ENCODE measurements around the gene MOGAT3.

MOGAT3 gene

GRCh38 chr7:101156866-101157589 is 43.8 kb downstream of the MOGAT3 start:
- DNase-seq = no peak

DNA sequence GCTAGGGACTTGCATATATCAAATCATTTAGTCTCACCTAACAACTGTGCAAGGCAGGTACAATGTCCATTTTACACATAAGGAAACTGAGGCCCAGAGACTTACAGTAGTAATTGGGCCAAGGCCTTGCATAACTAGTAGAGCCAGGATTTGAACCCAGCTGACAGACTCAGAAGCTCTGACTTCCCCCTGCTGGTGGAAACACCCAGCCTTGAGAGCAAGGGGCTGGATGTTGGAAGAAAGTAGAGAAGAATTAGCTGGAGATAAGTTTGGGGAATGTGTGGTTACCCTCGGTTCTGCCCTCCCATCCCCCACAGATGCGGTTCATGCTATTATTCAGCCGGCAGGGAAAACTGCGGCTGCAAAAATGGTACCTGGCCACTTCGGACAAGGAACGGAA is 44.6 kb downstream of the MOGAT3 start:
- DNase-seq = no peak

GRCh38 chr7:101155303-101155702 is 45.5 kb downstream of the MOGAT3 start:
- DNase-seq = no peak

GRCh38 chr7:101154693-101155102 is 46.1 kb downstream of the MOGAT3 start:
- no peak for DNase-seq

DNA sequence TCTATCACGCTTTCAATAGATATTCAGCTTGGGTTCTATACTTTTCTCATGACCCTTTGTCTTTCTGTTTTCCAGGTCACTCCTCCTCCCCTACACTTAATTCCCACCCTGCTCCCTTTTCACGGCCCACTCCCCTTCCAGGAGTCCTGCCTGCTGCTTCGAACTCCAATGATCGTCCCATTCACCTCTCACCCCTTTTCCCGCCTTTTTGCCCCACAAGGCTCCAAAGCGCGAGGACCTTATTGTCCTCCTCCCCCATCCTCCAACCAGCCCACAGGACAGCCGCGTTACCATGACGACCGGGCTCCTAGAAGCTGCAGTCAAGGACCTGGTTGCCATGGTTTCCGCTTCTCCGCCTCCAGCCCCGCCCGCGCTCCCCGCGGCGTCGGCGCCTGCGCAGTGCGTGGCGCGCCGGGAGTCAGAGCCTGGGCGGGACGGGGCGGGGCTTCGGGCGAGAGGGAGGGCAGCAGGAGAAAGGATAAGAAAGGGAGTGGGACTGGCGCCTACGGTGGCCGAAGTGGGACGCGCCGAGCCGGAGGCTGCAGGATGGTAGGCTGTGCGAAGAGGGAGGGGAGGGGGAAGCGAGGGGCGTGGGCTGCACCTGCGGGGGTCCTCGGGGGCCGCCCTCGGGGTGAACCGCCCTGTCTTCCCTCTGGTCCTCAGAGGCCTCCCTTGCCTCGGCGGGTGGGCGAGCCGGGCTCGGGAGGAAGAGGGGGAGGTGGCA is 46.7 kb downstream of the MOGAT3 start, which contains the start of gene AP1S1:
TSS of gene AP1S1 (plus strand) at position 508 of the 724 bp plus-strand sequence. CDS start at position 547, 39 bp downstream.
- DNase-seq = peak; percentile 96

DNA sequence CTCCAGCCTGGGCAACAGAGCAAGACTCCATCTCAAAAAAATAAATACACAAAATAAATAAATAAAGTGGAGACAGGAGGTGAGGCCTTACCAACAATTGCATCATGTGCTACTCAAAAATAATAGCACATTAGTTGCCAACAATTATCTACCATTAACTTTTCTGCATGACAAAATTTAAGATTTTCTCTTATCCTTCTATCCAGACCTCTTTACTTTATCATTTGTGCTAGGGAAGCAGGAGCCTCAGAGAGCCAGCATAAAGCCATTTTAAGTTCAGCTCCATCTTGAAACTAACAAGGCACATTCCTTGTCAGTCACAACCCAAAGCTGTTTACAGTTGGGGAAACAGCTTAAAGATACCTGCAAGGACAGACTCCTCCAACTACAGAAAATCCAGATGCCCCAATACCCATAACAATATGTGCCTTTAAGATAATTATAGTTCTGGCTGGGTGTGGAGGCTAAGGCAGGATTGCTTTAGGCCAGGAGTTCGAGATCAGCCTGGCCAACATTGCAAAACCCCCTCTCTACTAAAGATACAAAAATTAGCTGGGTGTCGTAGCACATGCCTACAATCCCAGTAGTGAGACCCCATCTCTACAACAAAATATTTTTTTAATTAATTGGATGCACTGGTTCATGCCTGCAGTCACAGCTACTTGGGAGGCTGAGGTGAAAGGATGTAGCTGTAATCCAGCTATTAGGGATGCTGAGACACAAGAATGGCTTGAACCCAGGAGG is 48.8 kb downstream of the MOGAT3 start:
- no peak for DNase-seq

All from NCI-H82 (cell line).